ENCODE measurements around the gene PDCD6IP.
A peak's percentile ranks its signal among the peaks of the same experiment; 100 is the strongest.

PDCD6IP gene

GRCh38 chr3:33795856-33796536 is 2.4 kb upstream of the PDCD6IP start:
- Histone ChIP-seq H3K36me3 (replicated peaks; ENCODE audit: insufficient read depth, low read length) (no peaks in the 10 kb centered on the region), H4K20me1 (ENCODE audit: insufficient read depth, low read length) (no peaks in the 10 kb centered on the region), H3K79me2 (ENCODE audit: low read length) (peaks cover 24% of the 10 kb centered on the region), H3F3A (ENCODE audit: insufficient read depth, low read length) (peaks cover 11% of the 10 kb centered on the region), H3K4me2 (ENCODE audit: low read depth, low read length) (no peak overlapping the region), H3K27ac (ENCODE audit: low read length) (no peak overlapping the region), H3K9ac (ENCODE audit: low read length) (no peak overlapping the region), H3K9me3 (replicated peaks; ENCODE audit: insufficient read depth, low read length) (no peaks in the 10 kb centered on the region), H3K9me2 (replicated peaks; ENCODE audit: insufficient read depth, low read length) (no peaks in the 10 kb centered on the region), H3K4me3 (ENCODE audit: low read length) (no peak overlapping the region), H3K4me1 (ENCODE audit: low read length) (peaks cover 12% of the 10 kb centered on the region), H3K27me3 (replicated peaks; ENCODE audit: insufficient read depth, low read length) (no peaks in the 10 kb centered on the region), H2AFZ (ENCODE audit: low read length) (no peak overlapping the region)
- no peak for DNase-seq
- TF ChIP-seq EZH2 (optimal IDR thresholded peaks at IDR 0.05; ENCODE audit: low read depth, low read length): no peak
- TF ChIP-seq CTCF (IDR thresholded peaks at IDR 0.05; ENCODE audit: low read length): no peak
- TF ChIP-seq EZH2phosphoT487 (IDR thresholded peaks at IDR 0.05; ENCODE audit: low read length): no peak

- Histone ChIP-seq H3K27ac (ENCODE audit: low read length) (peak overlapping the region; percentile 79; the same call in 1 of the 2 replicates), H3K9ac (ENCODE audit: low read length) (peak overlapping the region; percentile 83), H3K4me1 (ENCODE audit: low read length) (peaks cover 12% of the 10 kb centered on the region), H3K36me3 (replicated peaks; ENCODE audit: insufficient read depth, low read length) (0 out of 2 replicates have a peak, but pooled peaks cover 4% of the 10 kb centered on the region), H3K4me3 (ENCODE audit: low read length) (peak overlapping the region; percentile 92), H3K4me2 (ENCODE audit: low read depth, low read length) (peak overlapping the region; percentile 94), H2AFZ (ENCODE audit: low read length) (peak overlapping the region; percentile 69), H3K27me3 (replicated peaks; ENCODE audit: insufficient read depth, low read length) (no peaks in the 10 kb centered on the region), H4K20me1 (ENCODE audit: insufficient read depth, low read length) (0 out of 2 replicates have a peak, but pooled peaks cover 3% of the 10 kb centered on the region), H3F3A (ENCODE audit: insufficient read depth, low read length) (peaks cover 11% of the 10 kb centered on the region), H3K9me3 (replicated peaks; ENCODE audit: insufficient read depth, low read length) (no peaks in the 10 kb centered on the region), H3K79me2 (ENCODE audit: low read length) (peaks cover 45% of the 10 kb centered on the region), H3K9me2 (replicated peaks; ENCODE audit: insufficient read depth, low read length) (no peaks in the 10 kb centered on the region)
- DNase-seq: no peak
- TF ChIP-seq EZH2 (optimal IDR thresholded peaks at IDR 0.05; ENCODE audit: low read depth, low read length) (no peak), EZH2phosphoT487 (IDR thresholded peaks at IDR 0.05; ENCODE audit: low read length) (no peak), CTCF (IDR thresholded peaks at IDR 0.05; ENCODE audit: low read length) (no peak)
Observed at GRCh38 chr3:33798113-33798417, 365 bp upstream of the PDCD6IP start.

- Histone ChIP-seq H3K9me3 (replicated peaks; ENCODE audit: insufficient read depth, low read length) (no peaks in the 10 kb centered on the region), H3K4me2 (ENCODE audit: low read depth, low read length) (peak overlapping the region; percentile 94), H3F3A (ENCODE audit: insufficient read depth, low read length) (peaks cover 11% of the 10 kb centered on the region), H2AFZ (ENCODE audit: low read length) (peak overlapping the region; percentile 69), H4K20me1 (ENCODE audit: insufficient read depth, low read length) (0 out of 2 replicates have a peak, but pooled peaks cover 3% of the 10 kb centered on the region), H3K79me2 (ENCODE audit: low read length) (peaks cover 56% of the 10 kb centered on the region), H3K4me3 (ENCODE audit: low read length) (peak overlapping the region; percentile 92), H3K4me1 (ENCODE audit: low read length) (peaks cover 12% of the 10 kb centered on the region), H3K9ac (ENCODE audit: low read length) (peak overlapping the region; percentile 83; the same call in 1 of the 2 replicates), H3K27me3 (replicated peaks; ENCODE audit: insufficient read depth, low read length) (no peaks in the 10 kb centered on the region), H3K27ac (ENCODE audit: low read length) (peak overlapping the region; percentile 79; the same call in 1 of the 2 replicates), H3K9me2 (replicated peaks; ENCODE audit: insufficient read depth, low read length) (no peaks in the 10 kb centered on the region), H3K36me3 (replicated peaks; ENCODE audit: insufficient read depth, low read length) (0 out of 2 replicates have a peak, but pooled peaks cover 4% of the 10 kb centered on the region)
- TF ChIP-seq EZH2phosphoT487 (IDR thresholded peaks at IDR 0.05; ENCODE audit: low read length) (no peak), CTCF (IDR thresholded peaks at IDR 0.05; ENCODE audit: low read length) (no peak), EZH2 (optimal IDR thresholded peaks at IDR 0.05; ENCODE audit: low read depth, low read length) (no peak)
- no peak for DNase-seq
Observed at GRCh38 chr3:33799202-33799551, 747 bp downstream of the PDCD6IP start.

Measured in MM.1S (cell line).